HG02943 (cell line): ENCODE data around the gene GALNT9.
"Not testable (repeated sequence)": the region's sequence is repeated elsewhere in the genome, so short reads cannot be mapped to it uniquely, and the experiment has no call there.

Source experiments
- ATAC-seq: cut with Tn5 transposase; IDR thresholded peaks from one replicate; pipeline ENCODE4 v1.9.1; 2021; ENCODE audit warnings: mild to moderate bottlenecking, low read depth, moderate library complexity; ENCODE audit not compliant: unreplicated experiment

GALNT9 gene

DNA sequence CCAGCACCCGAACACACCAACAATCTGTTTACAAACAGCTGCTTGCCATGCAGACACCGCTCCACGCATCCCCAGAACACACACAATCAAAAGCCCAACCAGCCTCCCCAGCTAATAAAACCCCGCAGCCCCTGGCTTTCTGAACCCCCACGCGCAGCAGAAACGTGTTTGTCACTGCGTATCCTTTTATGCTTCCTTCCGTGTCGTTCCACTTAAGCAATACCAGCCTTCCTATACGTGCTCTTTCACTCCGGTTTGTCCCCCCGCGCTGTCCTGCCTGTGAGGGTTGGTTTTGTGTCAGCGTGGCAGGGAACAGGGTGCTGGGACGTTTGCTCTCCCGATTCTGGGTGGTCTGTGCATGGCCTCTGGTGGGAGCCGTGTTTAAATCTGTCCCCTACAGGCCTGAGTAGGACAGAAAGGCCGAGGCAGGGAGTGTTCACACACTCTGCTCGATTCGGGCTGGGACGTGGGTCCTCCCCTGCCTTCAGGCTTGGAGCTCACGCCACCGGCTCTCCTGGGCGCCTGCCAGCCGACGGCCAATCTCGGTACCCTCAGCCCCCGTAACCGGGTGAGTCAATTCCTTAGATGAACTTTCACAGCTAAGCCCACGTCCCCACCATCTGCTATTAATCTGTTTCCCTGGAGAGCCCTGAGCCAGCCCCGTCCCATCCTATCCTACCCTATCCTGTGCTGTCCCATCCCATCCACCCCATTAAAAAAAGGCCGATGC lies 125.2 kb downstream of the GALNT9 start:
- ATAC-seq: no peak

DNA sequence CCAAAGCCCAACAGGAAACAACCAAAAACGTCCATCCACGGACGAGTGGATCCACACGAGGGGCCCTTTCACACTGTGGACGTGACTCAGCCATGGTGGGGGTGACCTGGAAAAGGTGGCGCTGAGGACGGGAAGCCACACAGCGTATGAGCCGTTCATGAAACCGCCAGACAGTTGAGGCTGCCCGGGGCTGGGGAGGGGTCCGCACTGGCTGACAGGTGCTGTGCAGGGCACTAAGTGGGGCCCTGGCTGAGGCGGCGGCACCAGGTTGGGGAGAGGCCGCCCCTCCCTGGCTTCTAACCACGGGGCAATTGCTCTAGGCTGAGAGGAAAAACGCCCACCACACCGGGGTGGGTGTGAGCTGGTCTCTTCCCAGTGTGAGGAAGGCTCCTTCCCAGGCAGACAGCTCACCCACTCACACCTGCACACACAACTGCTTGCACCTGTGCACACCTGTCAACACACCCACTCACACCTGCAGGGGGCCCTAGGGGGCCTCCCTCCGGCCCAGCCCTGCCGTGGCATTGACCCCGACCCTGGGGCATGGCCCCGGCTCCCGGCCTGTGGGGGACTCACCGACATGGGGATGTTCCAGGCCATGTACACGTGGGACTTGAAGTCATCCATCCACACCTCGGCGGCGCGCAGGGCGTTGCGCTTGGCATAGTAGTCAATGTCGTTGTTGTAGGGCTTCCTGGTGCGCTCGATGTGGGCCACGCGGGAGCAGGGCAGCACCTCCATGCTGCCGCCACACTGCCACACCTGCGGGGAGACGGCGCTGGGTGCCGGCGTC lies 126.3 kb downstream of the GALNT9 start:
- ATAC-seq: no peak

DNA sequence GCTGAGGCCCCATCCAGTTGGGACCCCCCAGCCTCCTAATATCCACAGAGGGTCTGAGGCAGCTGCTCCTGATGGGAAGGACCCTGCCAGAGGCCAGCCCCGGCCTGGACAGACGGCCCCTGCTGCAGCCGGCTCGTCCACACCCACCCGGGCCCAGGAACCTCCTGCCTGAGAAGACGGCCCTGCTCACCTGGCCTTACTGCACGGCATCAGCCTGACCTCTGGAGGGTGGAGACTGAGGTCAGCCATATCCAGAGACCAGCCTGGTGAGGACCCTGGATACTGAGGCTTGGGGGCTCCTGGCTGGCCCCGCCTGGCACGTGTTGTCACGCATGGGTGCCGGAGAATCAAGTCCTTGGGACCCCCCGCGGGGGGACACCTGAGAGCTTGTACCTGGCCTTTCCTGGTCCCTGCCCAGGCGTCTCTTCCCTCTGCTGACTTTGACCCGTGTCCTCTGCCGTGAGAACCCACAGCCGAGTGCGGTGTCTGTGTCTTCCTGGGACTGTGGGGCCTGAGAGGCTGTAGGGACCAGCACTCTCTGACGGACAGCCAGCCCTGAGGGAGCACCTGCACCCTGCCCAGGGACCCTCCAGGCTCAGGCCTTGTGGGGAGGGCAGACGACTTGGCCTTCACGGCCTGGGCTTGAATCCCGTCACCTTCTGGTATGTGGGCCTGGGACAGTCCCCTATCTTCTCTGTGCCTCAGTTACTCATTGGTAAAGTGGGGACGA lies 127.8 kb downstream of the GALNT9 start:
- ATAC-seq: no peak

DNA sequence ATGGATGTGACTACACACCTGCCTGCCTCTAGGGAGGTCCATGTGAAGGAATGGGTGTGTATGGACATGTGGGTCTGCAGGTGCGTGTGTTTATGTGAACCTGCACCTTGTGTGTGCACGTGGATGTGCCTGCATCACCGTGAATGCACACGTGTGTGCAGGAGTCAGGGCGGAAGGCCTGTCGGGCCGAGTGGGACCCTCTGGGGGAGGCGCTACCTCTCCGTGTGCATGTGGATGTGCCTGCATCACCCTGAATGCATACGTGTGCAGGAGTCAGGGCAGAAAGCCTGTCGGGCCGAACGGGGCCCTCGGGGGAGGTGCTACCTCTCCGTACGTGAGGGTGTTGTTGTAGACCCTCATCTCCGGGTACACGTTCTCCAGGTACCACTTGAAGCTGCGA lies 128.6 kb downstream of the GALNT9 start:
- no peak for ATAC-seq

DNA sequence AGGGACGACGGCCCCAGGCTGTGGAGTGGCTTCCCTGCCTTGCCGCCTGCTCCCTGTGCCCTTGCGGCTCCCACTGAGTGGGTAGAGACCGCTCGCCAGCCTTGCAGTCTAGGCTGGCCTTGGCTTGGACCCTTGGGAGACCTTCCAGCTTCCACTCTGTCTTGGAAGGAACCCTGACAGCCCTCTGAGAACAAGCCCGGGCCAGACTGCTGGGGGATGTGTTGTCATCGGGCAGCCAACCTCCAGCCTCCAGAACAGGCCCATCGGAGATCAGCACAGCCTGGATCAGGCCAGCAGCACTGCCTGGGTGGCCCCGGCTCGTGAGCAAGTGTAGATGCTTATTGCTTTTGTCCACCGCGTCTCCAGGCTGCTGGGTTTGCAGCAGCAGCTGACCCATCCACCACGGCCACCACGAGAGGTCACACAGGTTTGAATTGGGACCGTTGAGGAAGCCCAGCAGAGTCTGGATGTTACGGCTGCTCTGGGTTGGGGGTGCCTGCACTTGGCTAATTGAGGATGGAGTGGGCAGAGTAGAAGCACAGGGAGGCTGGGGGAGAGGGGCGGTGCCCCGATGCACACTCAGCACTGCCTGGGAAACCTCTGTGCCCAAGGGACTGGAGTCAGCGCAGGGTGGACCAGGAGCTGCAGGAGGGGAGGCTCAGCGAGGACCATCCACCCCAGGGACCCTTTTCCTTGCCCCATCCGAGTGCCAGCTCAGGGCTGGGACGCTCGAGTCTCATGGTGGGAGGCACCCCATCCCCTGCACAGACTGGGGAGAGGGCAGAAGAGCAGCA lies 129.7 kb downstream of the GALNT9 start:
- ATAC-seq: no peak

DNA sequence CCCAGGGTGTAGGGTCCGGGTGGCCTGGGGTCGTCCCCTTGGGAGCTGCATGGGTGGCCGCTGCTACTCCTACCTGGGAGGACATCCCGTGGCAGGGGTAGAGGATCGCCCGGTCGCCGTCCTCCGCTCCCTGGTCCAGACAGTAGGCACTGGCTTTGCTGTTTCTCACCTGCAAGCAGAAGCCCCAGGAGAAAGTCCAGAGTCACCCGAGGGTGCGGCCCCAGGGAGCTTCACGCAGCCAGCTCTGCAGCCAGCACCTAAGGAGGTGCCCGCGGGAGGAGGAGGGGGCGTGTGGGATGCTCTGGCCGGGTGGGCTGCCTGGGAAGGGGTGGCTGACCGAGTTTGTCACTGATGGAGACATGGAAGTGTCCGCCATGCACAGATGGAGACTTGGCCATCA lies 130.3 kb downstream of the GALNT9 start:
- ATAC-seq: no peak

DNA sequence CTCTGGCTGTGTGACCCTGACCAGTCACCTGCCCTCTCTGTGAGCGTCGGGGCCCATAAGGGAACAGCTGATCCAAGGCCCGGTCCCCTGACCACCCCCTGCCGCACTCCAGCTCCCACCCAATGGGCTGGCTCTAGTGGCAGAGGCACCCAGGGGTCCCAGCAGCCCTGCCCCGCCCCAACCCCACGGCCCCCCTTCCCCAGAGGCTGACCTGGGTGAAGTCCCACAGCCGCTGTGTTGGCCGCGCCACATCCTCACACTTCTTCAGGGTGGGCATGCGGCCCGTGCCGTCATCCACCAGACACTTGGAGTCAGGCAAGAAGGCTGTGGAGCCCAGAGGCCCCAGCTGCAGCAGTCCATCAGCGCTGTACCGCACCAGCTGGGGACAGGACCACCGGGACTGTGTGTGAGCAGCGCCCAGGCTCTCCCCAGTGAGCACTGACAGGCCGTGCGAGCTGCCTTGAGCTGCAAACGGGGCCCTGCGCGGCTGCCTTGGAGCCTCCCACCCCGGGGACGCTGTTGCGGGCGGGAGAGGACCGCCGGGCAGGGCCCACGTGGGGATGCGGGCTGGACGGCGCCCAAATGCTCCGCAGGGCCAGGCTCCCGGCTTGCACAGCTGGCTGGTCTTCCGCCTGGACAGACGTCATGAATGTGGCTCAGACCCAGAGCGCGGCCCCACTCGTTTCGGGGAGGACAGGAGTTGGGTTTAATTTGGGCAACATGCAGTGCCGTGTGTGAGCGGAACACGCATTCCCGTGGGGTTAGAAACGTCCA lies 131.6 kb downstream of the GALNT9 start:
- ATAC-seq: no peak

DNA sequence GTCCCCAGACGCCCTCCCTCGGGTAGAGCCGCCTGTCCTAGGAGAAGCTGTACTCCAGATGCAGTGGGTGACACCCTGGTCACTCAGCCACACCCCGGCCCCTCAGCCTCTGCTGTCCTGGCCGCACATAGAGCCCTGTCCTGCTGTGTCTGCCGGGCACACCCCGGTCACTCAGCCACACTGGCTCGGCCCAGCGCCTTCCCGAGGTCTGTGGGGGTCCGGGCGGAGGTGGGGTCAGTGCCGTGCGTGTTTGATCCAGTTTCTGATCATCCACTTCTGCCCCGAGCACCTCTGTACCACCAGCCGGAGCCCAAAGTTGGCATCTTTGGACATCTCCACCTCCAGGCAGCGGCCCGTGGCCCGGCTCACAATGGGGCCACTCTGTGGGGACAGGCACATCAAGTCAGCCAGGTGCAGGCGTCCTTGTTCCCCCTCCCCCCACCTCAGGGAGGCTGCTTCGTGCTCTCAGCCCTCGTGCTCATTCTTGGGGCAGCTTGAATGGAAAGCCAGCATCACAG lies 132.5 kb downstream of the GALNT9 start:
- no peak for ATAC-seq

DNA sequence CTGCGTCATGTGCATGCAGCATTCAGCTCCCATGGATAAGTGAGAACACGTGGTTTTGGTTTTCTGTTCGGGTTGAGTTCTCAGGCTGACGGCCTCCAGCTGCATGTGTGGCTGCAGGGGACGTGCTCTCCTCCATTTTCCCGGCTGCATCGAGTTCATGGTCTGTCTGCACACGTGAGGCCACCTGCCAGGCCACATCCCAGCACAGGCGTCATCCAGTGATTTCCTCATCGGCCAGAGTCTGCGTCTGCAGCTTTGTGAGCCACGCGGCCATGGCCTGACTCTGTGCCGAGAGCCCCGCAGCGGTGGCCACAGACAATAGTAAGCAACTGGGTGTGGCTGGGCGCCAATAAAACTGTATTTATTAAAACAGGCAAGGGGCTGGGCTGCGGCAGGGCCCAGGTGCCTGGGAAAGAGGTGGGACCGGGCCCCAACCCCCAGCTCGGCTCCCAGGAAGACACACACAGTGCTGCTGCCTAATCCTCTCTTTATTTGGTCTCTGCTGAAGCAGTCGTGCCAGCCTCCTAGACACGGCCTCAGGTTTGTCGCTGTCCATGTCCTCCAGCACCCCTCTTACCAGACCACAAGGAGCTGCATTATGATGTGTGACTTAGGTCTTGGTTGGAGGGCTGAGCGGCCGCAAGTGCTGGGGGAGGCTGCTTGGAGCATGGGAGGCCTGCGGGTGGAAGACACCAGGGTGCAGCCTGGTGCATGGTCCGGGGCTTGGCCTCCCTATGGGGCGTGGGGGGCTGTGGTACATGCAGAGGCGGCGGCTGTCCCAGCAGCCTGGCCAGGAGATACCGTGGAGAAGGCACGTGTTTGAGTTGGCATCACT lies 133.1 kb downstream of the GALNT9 start:
- ATAC-seq: no peak

DNA sequence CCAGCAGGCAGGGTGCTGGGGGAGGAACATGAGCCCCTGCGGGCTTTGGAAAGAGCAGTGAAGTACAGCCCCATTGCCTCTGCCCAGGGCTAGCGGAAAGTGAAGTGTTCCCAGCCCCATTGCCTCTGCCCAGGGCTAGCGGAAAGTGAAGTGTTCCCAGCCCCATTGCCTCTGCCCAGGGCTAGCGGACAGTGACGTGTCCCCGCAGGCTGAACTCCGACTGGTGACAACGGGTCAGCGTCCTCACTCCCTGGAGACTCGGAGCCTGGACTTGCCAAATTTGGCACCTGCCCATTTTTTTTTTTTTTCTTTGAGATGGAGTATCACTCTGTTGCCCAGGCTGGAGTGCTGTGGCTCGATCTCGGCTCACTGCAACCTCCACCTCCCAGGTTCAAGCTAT lies 134.1 kb downstream of the GALNT9 start:
- not testable (repeated sequence) for ATAC-seq

DNA sequence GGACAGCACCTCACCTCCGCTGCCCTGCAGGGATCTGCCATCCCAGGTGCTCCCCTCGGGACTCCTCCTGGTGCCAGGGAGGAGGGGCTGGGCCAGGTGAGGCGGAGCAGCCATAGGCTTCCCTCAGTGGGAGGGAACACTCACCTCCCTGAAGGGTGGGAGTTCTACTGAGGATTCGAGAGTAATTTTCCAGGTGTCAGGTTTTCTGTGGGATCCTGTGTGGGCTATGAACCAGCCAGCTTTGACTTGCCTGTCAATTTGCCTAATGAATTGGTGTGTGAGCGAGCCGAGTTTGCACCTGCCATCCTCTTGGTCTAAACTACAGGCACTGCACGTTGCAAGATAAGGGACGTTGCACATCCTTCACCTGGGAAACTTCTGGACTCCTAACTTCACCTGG lies 134.8 kb downstream of the GALNT9 start:
- ATAC-seq: no peak

DNA sequence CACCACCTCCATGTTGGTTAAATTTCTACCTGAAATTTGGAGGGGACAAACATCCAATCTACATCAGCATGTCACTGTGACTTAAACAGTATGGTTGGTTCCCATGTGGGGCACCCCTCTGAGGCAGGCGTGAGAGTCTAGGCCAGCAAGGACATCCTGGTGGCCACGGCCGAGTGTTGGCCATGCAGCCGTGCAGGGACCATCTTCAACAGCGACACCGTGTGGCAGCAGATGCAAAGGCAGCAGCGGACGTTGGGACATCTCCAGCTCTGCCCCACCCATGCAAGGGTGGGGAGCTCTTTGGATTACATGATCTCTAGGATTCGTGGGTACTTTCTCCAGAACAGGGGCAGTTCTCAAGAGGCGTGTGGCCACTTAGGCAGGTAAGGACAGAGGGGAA lies 135.3 kb downstream of the GALNT9 start:
- no peak for ATAC-seq

DNA sequence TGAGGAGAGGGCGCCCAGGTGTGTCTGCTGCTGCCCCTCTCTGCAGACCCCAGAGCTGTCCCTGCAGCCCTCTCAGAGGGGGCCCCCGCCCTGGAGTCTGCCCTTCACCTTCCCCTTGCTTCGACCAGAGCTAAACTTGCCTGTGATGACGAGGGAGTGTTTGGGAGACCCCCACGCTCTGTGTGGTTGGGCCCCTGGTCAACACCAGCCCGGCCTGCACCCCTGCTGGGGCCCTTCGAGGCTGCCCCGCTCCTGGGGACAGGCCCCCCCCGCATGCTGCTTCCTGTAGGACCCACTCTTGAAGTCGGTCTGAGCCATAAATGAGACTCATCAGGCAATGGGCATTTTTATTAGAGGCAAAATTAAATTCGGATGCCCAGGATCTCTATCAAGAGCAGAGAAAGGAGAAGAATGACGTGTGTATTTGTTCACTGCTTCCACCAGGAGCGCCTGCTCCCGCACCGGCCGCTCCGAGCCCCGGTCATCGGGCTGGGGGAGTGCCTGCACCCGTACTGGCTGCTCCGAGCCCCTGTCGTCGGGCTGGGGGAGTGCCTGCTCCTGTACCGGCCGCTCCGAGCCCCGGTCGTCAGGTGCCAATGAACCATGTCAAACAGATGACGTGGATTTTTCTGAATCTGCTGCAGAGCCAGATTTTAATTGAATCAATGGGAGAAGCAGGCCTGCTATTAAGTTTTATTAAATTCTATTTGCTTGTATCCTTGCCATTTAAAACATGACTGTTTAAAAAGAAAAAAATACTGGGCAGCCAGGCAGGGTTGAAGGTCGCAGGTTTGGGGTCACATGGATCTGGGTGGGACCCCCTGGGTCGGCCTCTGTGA lies 137.5 kb downstream of the GALNT9 start:
- no peak for ATAC-seq

DNA sequence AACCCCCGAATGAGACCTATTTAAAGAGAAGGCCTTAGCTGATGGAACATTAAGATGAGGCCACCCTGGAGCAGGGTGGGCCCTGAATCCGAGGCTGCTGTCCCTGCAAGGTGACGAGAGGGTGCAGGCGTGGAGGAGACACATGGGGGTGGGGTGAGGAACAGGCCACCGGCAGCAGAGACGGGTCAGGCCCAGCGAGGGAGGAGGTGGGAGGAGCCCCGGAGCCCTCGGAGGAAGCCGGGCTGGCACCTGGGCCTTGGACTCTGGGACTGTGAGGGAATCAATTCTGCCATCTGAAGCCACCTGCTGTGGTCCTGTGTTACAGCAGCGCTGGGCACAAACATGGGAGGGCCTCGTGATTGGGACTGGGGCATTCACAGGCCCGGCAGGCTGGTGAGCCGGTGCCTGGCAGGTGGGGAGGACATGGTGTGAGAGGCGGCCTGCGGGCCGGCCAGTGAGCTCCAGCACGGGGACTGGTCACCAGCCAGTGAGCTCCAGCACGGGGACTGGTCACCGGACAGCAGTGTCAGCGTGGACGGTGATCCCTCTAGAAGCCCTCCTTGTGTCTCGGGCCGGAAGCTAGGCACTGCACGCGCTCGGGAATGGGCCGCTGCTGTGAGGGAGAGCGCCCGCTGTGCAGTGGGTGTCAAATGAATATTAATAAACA lies 138.4 kb downstream of the GALNT9 start:
- no peak for ATAC-seq

DNA sequence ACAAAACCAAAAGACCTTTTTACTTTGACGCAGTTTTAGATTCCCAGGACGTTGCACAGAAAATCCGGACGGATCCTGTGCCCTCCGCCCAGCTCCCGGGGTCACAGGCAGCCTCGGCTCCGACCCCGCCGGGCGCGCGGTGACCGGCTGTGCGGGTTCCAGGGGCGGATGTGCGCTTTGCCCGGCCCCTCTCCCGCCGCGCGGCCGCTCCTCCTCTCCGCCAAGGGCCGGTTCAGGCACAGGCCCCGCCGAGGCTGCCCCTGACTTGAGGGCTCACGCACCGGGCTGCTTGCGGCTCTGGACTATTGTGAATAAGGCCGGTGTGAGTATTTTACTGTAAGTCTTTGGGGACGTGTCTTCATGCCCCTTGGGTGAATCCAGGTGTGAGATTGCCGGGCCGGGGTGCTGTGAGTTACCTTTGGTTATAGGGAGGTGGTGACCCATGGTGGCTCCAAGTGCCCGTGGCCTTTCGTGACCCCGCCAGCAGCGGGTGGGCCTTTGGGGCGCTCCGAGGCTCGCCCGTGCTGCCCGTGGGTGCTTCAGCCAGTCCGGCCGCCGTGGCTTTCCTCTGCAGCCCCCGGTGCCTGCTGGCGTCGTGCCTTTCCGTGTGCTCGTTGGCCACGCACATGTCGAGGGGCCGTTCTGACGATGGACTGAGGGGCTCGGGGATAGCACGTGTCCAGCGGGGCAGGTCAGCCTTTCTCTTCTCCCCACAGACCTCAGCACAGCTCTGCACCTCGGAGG lies 139.2 kb downstream of the GALNT9 start:
- peak; percentile 35 for ATAC-seq

DNA sequence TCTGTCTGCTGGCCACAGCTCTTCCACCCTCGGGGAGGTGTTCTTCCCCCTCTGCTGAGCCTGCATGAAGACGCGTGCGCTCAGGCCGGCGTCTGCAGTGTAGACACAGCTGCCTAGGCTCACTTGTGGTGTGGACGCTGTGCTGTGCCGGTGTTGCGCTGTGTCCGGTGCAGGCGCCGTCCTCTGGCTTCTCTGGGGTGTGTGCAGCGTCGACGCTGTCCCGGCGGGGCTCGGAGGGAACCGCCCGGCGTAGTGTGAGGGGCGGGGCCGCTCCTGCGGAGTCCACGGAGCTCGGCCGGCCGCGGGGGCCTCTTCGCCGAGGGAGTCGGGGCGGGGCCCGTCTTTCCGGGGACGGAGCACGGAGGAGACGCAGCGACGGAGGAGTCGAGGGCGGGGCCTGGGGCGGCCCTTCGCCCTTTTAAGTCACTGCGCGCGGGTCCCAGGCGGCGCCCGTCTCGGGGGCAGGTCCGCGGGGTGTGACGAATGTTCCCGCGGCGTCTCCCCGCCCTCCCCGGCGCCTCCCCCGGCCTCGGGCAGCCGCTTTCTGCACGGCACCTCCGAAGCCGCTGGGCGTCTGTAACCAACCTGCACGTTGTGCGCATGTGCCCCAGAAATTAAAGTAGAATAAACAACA lies 139.9 kb downstream of the GALNT9 start:
- peak; percentile 86 for ATAC-seq
